GM13977 (cell line): ENCODE data around the gene EPHB1.

Experiments
- DNase-seq: peaks from one replicate; pipeline ENCODE4 v3.0.0; 2012; ENCODE audit warnings: low spot score
- in situ Hi-C: fragments of 300-500 bp; cut with MboI; formaldehyde crosslinking; loops from one replicate; pipeline ENCODE4 v1.12.0; 2022; ENCODE audit warnings: low sequenced_read_pairs, low pct_unique_long_range_greater_than_20kb, mixed read lengths, inconsistent platforms; ENCODE audit not compliant: unreplicated experiment
- TF ChIP-seq, protein P1 (sequence below): IDR thresholded peaks from 2 replicates; pipeline ENCODE4 v1.5.1; 2012; ENCODE audit warnings: mild to moderate bottlenecking, control low read depth; ENCODE audit not compliant: insufficient read depth; ENCODE audit errors: extremely low read depth, missing control alignments

EPHB1 gene

DNA sequence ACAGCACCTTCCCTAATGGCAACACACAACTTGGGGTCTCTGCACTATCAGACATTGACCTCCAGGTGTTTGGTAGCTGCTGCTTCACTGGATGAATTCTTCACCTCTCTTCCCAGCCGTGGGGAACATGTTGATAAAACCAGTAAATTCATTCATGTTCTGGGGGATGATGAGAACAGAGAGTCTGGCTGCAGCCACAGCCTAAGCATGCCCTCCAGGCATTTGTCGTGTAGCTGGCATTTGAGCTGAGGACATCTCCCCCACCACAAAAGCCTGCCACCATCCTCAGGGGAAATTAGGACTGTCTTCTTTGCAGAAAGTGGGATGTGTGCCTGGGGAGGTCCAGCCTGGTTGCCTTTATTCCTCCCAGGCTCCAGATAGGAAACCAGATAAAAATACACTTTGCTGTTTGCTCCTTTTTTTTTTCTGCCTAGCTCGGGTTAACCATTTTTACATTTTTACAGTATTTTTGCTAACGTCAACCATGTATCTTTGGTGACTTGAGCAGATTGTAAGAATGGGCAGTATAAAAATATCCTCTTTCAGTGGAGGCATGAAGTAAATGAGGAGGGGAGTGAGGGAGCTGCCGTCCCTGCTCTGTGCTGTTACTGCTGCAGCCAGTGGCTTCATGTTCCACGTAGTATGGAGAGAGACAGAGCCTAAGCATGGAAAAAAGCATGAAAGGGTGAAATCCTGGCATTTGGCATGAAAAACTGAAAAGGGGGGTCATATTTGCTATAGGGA is 444.0 kb downstream of the EPHB1 start:
- DNase-seq, result no peak
- TF ChIP-seq, protein P1, sequence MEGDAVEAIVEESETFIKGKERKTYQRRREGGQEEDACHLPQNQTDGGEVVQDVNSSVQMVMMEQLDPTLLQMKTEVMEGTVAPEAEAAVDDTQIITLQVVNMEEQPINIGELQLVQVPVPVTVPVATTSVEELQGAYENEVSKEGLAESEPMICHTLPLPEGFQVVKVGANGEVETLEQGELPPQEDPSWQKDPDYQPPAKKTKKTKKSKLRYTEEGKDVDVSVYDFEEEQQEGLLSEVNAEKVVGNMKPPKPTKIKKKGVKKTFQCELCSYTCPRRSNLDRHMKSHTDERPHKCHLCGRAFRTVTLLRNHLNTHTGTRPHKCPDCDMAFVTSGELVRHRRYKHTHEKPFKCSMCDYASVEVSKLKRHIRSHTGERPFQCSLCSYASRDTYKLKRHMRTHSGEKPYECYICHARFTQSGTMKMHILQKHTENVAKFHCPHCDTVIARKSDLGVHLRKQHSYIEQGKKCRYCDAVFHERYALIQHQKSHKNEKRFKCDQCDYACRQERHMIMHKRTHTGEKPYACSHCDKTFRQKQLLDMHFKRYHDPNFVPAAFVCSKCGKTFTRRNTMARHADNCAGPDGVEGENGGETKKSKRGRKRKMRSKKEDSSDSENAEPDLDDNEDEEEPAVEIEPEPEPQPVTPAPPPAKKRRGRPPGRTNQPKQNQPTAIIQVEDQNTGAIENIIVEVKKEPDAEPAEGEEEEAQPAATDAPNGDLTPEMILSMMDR, result no peak
- in situ Hi-C loops, result no loop called here

DNA sequence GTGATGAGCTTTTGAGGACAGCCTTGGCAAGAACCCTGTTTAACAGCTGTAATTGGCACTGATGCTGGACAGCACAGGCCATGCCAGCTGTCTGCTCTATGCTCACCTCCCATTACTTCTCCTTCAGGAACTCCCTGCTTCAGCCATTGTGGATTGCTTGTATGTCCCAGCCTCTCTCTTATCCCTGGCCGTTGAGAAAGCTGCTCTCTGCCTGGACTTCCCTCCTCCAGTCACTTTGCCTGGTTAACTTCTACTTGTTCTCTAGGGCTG is 444.5 kb downstream of the EPHB1 start:
- no peak for DNase-seq
- in situ Hi-C loops, result no loop called here
- TF ChIP-seq, protein P1, result no peak

DNA sequence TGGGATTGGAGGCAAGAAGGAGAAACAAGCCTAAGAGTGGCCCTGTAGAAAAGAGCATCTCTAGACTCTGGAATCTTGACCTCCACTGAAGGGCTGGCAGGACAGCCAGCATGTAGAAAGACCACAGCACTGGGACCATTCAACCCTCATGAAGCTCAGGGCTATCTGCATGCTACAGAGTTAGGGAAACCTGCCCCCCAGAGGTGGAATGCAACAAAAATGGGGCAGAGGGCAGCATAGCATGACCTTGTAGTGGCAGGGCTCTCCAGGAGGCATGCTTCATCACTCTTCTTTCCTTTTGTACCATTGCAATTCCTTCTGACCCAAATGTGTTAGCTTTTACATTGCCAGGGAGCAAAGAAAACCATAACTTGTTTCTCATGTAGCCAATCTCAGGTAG is 445.4 kb downstream of the EPHB1 start:
- in situ Hi-C loops, result no loop called here
- DNase-seq, result peak; percentile 17
- TF ChIP-seq, protein P1, result peak; percentile 33

DNA sequence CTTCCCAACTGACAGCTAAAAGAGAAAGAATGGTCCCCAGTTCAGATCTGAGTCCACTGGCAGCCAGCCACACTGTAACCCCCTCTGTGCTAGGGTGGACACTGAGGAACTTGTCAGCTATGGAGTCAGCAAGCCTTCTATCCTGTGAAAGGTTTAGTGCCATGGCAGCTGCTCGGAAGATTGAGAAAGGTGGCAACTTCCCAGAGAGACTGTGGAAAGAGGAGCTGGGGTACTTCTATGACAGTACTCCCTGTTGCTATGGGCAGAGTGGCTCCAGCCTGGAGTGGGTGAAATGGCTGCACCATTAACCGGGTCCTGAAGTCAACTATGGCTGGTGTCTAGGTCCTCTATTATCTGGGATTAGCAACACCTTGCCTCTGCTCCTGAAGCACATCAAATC is 447.2 kb downstream of the EPHB1 start:
- in situ Hi-C loops, result no loop called here
- DNase-seq, result no peak
- TF ChIP-seq, protein P1, result no peak

DNA sequence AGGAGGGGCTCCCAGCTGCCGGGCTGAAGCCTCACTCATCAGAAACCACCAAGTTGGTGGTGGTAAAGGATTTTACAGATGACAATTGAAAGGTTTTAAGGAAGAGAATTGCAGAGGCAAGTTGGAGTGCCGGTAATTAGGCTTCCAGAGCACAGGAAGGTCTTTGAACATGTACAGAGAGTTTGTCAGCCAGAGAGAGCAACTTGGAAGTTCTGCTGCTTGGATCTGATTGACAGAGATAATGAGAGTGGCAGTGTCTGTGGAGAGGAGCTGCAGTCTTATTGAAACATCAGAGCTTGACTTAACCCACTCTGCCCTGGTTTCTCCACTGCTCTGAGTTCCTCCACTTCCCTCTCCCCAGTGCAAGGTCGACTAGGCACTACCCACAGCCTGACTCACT is 448.6 kb downstream of the EPHB1 start:
- no peak for DNase-seq
- in situ Hi-C loops, result no loop called here
- TF ChIP-seq, protein P1, result no peak

DNA sequence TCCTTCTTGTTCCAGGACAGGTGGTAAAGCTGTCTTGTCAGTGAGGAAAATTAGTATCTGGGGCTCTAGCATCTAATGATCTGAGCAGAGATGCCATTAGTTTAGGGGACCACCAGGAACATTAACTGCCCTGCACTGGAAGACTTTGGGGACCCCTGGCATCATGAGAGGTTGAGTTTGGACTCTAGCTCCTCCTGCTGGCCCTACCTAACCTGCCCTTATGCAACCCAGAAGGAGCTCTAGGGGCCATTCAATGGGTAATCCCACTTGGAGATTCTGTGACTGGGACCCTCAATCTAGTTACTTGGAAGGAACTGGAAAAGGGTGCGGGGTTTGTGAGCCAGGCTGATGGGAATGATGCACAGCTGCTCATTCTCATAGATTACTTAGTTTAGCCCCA is 451.0 kb downstream of the EPHB1 start:
- no peak for DNase-seq
- in situ Hi-C loops, result no loop called here
- TF ChIP-seq, protein P1, result peak; percentile 33
